ENCODE data around the gene SLC30A5.
"Not testable (repeated sequence)": the region's sequence is repeated elsewhere in the genome, so short reads cannot be mapped to it uniquely, and the experiment has no call there.

SLC30A5 gene

DNA sequence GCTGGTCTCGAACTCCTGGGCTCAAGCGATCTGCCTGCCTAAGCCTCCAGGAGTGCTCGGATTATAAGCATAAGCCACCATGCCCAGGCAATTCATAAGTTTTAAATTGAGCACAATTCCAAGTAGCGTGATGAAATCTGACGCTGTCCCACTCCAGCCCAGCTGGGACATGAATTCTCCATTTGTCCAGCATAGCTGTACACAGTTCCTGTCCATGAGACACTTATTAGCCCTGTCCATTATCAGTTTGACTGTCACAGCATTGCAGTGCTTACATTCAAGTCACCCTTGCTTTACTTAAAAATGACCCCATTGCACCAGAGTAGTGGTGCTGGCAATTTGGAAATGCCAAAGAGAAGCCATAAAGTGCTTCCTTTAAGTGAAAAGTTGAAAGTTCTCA lies 7.6 kb upstream of the SLC30A5 start:
- ATAC-seq = no peak
- no peak overlapping the region for H3K27ac Mint-ChIP-seq
- H3K4me1 Mint-ChIP-seq = peaks cover 11% of the 10 kb centered on the region

DNA sequence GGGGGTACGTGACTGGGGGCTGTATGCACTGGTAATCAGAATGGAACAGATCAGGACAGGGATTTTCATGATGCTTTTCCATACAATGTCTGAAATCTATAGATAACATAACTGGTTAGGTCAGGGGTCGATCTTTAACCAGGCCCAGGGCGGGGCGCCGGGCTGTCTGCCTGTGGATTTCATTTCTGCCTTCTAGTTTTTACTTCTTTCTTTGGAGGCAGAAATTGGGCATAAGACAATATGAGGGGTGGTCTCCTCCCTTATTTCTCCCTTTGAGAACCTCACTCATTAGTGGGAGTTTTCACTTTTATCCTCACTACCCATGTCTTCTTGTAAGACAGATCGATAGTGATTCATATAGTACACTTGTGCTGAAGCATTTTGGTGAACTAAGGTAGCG lies 5.8 kb upstream of the SLC30A5 start:
- not testable (repeated sequence) for H3K4me3 Mint-ChIP-seq, ATAC-seq, H3K9me3 Mint-ChIP-seq, H3K27me3 Mint-ChIP-seq, H3K36me3 Mint-ChIP-seq, H3K27ac Mint-ChIP-seq
- H3K4me1 Mint-ChIP-seq = peaks cover 11% of the 10 kb centered on the region

More for the DNA sequence above, 7.6 kb upstream of the SLC30A5 start:
- H3K9me3 Mint-ChIP-seq = no peaks in the 10 kb centered on the region
- H3K4me3 Mint-ChIP-seq = no peak overlapping the region
- no peaks in the 10 kb centered on the region for H3K27me3 Mint-ChIP-seq
- H3K36me3 Mint-ChIP-seq = no peaks in the 10 kb centered on the region

DNA sequence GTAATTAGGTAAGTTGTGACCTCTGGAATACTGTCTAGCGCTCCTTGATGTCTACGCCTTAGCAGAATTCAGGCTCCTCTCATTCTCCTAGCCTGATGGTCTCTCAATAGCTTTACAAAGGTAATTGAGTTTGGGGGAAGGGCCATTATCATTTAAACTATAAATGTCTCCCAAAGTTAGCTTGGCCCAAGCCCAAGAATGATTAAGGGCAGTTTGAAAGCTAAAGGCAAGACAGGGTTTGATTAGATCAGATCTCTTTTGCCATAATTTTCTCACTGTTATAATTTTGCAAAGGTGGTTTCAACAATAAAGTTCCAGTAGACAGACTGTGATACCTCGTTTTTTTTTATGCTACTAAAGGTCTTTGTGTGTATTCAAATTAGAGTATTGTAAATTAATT lies 3.7 kb upstream of the SLC30A5 start:
- no peak overlapping the region for H3K4me3 Mint-ChIP-seq
- H3K9me3 Mint-ChIP-seq = no peaks in the 10 kb centered on the region
- ATAC-seq = no peak
- H3K4me1 Mint-ChIP-seq = peaks cover 2% of the 10 kb centered on the region
- H3K27ac Mint-ChIP-seq = no peak overlapping the region
- H3K36me3 Mint-ChIP-seq = no peaks in the 10 kb centered on the region
- H3K27me3 Mint-ChIP-seq = no peaks in the 10 kb centered on the region

DNA sequence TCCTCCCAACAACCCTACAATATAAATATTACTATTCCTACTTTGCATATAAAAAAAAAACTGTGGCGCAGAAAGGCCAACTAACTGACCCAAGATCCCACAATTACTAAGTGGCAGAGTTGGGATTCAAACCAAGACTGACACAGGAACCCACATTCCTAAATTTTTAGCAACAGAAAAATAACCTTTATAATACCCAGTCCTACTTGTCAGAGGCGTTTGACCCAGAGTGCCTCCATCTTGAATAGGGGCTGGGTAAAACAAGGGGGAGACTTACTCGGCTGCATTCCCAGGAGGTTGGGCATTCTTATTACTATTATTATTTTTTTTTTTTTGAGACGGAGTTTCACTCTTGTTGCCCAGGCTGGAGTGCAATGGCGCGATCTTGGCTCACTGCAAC lies 2.0 kb upstream of the SLC30A5 start:
- Mint-ChIP-seq H3K9me3 (no peaks in the 10 kb centered on the region), H3K36me3 (peaks cover 6% of the 10 kb centered on the region), H3K4me3 (no peak overlapping the region), H3K27ac (no peak overlapping the region), H3K4me1 (peaks cover 17% of the 10 kb centered on the region), H3K27me3 (no peaks in the 10 kb centered on the region)
- ATAC-seq = no peak

DNA sequence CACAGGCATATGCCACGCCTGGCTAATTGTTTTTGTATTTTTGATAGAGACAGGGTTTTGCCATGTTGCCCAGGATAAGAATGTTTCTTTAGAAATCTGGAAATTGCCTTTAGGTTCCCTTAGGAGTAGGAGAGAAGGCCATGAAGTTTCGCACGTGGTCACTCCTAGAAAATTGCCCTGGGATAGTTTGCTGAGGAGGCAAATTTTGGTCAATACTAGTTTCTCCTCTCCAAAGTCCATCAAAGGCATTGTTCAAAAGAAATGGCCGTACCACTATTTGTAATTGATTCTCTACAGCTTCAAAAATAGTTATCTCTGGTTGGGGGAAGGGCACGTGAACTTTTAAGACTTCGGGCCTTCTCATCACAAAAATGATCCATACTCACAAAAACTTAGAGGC lies 845 bp upstream of the SLC30A5 start:
- H3K9me3 Mint-ChIP-seq = no peaks in the 10 kb centered on the region
- peak overlapping the region; percentile 88 for H3K27ac Mint-ChIP-seq
- no peak for ATAC-seq
- H3K27me3 Mint-ChIP-seq = no peaks in the 10 kb centered on the region
- H3K4me1 Mint-ChIP-seq = peaks cover 29% of the 10 kb centered on the region
- no peak overlapping the region for H3K4me3 Mint-ChIP-seq
- peaks cover 17% of the 10 kb centered on the region for H3K36me3 Mint-ChIP-seq

DNA sequence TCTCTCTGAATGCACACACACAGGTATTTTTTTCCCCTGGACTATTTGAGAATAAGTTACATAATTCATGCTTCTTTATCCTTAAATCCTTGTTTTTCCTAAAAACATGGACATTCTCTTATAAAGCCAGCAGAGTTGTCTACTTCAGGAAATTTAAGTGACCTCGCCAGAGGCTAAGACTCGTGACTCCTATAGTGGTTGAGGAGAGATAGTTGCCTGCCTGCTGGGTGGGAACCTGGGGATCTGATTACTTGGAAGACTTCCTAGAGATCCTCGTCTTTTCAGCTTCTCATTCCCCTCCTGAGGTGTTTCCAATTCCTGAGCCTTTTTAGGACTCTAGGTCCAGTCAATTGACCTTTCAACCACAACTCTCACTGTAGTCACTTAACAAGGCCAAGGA lies 5.5 kb downstream of the SLC30A5 start:
- H3K27me3 Mint-ChIP-seq = no peaks in the 10 kb centered on the region
- H3K9me3 Mint-ChIP-seq = no peaks in the 10 kb centered on the region
- H3K4me3 Mint-ChIP-seq = no peak overlapping the region
- peaks cover 39% of the 10 kb centered on the region for H3K4me1 Mint-ChIP-seq
- no peak for ATAC-seq
- H3K27ac Mint-ChIP-seq = no peak overlapping the region
- peaks cover 28% of the 10 kb centered on the region for H3K36me3 Mint-ChIP-seq

DNA sequence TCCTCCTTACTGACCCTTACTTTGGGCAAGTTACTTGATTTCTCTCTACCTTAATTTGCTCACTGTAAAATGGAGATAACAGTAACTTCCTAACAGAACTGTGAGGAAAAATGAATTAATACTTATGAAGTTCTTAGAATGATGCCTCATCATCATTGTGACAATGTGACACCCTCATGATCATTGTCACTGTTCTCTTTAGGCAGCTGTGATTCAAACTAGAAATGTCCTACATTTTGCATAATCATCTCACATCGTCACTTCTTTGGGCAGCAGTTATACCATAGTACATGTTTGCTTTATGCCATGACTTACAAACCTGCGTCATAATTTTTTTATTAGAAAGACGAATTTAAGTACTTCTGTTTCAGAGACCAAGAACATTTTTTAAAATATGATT lies 9.7 kb downstream of the SLC30A5 start:
- H3K27ac Mint-ChIP-seq = no peak overlapping the region
- peaks cover 11% of the 10 kb centered on the region for H3K36me3 Mint-ChIP-seq

DNA sequence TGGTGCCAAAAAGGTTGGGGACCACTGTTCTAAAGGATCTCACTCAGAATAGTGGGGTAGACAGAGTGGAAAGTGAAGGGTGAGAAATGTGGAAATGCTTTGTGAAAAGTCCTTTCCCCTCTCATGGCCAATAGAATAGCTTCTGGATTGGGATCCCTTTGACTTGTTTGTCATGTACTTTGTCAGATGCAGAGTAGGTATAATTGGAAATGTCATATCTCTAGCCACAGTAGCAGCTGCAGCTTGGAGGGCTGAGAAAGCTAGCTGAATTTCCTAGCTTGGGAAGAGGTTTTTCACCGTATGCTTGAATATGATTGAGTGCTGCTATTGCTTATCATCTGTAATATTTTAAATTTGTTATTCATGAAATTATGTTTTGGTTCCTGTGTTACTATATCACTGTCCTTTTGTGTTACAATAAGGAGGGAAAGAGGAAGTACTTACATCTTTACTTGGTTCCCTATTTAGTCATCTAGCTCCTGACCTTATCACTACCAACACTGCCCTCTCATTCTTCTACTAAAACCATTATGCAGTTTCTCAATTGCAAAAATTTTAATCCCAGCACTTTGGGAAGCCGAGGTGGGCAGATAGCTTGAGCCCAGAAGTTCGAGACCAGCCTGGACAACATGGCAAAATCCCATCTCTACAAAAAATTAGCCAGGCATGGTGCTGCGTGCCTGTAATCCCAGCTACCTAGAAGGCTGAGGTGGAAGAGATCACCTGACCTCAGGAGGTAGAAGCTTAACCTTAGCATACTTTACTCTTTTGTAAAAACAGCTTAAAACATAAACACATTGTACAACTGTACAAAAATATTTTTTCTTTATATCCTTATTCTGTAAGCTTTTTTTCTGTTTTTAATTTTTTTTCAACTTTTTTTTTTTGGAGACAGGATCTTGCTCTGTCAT lies 12.4 kb downstream of the SLC30A5 start:
- Mint-ChIP-seq H3K4me3 (no peak overlapping the region), H3K27me3 (no peaks in the 10 kb centered on the region), H3K9me3 (no peaks in the 10 kb centered on the region), H3K36me3 (peaks cover 24% of the 10 kb centered on the region), H3K4me1 (peaks cover 15% of the 10 kb centered on the region), H3K27ac (peak overlapping the region; percentile 84)
- ATAC-seq = peak; percentile 99

More for the DNA sequence above, 9.7 kb downstream of the SLC30A5 start:
- no peaks in the 10 kb centered on the region for H3K9me3 Mint-ChIP-seq
- peaks cover 23% of the 10 kb centered on the region for H3K4me1 Mint-ChIP-seq
- no peak overlapping the region for H3K4me3 Mint-ChIP-seq
- no peaks in the 10 kb centered on the region for H3K27me3 Mint-ChIP-seq
- ATAC-seq = no peak

DNA sequence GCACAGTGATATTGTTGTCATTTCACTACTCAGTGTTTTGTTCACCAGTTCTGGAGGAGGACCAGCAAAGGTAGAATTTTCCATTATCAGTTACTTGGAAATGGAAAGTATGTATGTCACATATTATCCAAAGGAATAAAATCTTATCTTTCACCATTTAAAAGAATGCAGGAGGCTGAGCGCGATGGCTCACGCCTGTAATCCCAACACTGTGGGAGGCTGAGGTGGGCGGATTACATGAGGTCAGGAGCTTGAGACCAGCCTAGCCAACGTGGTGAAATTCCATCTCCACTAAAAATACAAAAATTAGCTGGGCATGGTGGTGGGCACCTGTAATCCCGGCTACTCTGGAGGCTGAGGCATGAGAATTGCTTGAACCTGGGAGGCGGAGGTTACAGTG lies 14.6 kb downstream of the SLC30A5 start:
- not testable (repeated sequence) for H3K4me3 Mint-ChIP-seq, H3K27me3 Mint-ChIP-seq, ATAC-seq, H3K9me3 Mint-ChIP-seq, H3K27ac Mint-ChIP-seq
- peaks cover 20% of the 10 kb centered on the region for H3K36me3 Mint-ChIP-seq
- peaks cover 15% of the 10 kb centered on the region for H3K4me1 Mint-ChIP-seq

DNA sequence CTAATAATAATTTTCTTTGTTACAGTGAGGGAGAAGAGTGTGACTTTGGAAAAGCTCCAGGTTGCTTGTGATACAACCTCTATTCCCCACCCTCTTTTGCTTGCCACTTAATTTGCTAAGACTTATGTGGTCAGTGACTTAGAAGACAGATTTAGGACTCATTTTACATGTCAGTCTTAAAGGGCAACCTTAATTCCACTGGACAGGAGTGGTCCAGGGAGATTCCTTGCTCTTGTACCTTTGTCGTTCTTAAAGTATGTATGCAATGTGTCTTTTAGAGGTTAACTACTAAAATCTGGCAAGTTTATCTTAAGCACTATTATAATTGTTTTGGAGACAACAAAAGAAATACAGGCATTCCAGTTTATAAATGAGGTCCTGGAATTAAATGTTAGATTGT lies 20.0 kb downstream of the SLC30A5 start:
- Mint-ChIP-seq H3K4me1 (no peaks in the 10 kb centered on the region), H3K36me3 (peaks cover 30% of the 10 kb centered on the region), H3K9me3 (no peaks in the 10 kb centered on the region), H3K27ac (no peak overlapping the region), H3K27me3 (no peaks in the 10 kb centered on the region), H3K4me3 (no peak overlapping the region)
- ATAC-seq = no peak

DNA sequence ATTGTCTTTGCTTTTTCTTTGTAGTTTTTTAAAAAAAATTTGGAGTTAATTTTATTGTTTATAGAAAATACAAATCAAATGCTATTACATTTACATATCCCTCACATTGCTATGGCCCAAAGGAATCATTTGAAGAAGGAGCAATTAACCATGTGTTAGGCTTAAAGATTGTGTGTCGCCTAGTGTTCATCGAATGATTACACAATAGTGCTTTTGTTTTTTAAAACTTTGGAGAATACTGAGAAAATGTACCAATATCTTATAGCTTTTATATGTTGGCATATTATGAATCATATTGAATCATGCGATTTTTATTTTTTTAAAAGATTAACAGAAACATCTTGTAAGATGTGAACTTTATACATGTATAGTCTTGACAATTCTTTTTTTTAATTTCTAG lies 21.7 kb downstream of the SLC30A5 start:
- Mint-ChIP-seq H3K27me3 (no peaks in the 10 kb centered on the region), H3K36me3 (peaks cover 21% of the 10 kb centered on the region), H3K27ac (no peak overlapping the region), H3K4me3 (no peak overlapping the region), H3K9me3 (no peaks in the 10 kb centered on the region), H3K4me1 (no peaks in the 10 kb centered on the region)
- ATAC-seq = no peak

DNA sequence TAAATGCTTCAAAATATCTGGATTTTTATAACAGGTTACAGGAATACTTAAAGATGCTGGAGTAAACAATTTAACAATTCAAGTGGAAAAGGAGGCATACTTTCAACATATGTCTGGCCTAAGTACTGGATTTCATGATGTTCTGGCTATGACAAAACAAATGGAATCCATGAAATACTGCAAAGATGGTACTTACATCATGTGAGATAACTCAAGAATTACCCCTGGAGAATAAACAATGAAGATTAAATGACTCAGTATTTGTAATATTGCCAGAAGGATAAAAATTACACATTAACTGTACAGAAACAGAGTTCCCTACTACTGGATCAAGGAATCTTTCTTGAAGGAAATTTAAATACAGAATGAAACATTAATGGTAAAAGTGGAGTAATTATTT lies 35.6 kb downstream of the SLC30A5 start:
- Mint-ChIP-seq H3K27ac (no peak overlapping the region), H3K4me3 (no peak overlapping the region), H3K4me1 (no peaks in the 10 kb centered on the region), H3K27me3 (no peaks in the 10 kb centered on the region), H3K36me3 (peaks cover 49% of the 10 kb centered on the region), H3K9me3 (no peaks in the 10 kb centered on the region)
- ATAC-seq = no peak

DNA sequence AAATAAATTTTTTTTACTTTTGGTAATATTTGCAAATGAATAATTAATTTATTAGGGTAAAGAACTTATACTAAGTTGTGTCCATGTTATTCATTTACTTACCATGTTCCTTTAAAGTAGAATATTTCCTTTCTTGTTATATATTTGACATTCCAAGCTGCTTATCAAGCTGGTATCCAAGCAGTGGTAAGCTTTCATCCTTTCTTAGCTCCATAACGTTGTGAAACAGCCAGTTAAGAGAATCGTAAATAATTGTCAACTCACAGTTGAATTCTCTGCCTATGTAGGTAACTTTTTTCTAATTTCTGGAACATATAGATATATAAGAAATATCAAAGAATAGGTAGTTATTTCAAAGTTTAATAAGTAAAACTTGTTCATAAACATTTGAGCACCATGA lies 36.4 kb downstream of the SLC30A5 start:
- H3K4me1 Mint-ChIP-seq = peaks cover 3% of the 10 kb centered on the region
- no peaks in the 10 kb centered on the region for H3K27me3 Mint-ChIP-seq
- H3K27ac Mint-ChIP-seq = no peak overlapping the region
- peaks cover 45% of the 10 kb centered on the region for H3K36me3 Mint-ChIP-seq
- ATAC-seq = no peak
- no peak overlapping the region for H3K4me3 Mint-ChIP-seq
- H3K9me3 Mint-ChIP-seq = no peaks in the 10 kb centered on the region

DNA sequence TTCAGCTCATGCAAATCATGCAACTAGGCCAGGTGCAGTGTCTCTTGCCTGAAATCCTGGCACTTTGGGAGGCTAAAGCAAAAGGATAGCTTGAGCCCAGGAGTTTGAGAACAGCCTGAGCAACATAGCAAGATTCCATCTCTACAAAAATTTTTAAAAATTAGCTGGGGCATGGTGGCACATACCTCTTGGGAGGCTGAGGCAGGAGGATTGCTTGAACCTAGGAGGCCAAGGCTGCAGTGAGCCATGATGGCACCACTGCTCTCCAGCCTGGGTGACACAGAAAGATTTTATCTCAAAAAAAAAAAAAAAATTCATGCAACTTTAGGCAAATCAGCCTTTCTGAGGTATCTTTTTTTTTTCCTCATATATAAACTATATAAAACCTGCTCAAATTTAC lies 37.5 kb downstream of the SLC30A5 start:
- no peaks in the 10 kb centered on the region for H3K9me3 Mint-ChIP-seq
- peaks cover 14% of the 10 kb centered on the region for H3K4me1 Mint-ChIP-seq
- H3K4me3 Mint-ChIP-seq = no peak overlapping the region
- H3K27ac Mint-ChIP-seq = no peak overlapping the region
- ATAC-seq = no peak
- peaks cover 39% of the 10 kb centered on the region for H3K36me3 Mint-ChIP-seq
- no peaks in the 10 kb centered on the region for H3K27me3 Mint-ChIP-seq

DNA sequence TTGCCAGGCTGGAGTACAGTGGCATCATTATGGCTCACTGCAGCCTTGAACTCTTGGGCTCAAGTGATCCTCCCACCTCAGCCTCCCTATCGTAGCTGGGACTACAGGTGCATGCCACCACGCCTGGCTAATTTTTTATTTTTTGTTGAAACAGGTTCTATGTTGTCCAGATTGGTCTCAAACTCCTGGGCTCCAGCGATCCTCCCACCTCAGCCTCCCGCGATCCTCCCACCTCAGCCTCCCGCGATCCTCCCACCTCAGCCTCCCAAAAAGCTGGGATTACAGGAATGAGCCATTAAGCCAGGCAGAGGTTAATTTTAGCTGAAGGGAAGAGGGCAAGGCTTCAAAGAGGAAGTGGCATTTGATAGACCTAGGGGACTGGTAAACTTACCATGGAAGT lies 40.3 kb downstream of the SLC30A5 start:
- Mint-ChIP-seq H3K36me3 (peaks cover 18% of the 10 kb centered on the region), H3K4me3 (no peak overlapping the region), H3K4me1 (peaks cover 15% of the 10 kb centered on the region), H3K9me3 (peaks cover 3% of the 10 kb centered on the region), H3K27ac (peak overlapping the region; percentile 88), H3K27me3 (no peaks in the 10 kb centered on the region)
- no peak for ATAC-seq

DNA sequence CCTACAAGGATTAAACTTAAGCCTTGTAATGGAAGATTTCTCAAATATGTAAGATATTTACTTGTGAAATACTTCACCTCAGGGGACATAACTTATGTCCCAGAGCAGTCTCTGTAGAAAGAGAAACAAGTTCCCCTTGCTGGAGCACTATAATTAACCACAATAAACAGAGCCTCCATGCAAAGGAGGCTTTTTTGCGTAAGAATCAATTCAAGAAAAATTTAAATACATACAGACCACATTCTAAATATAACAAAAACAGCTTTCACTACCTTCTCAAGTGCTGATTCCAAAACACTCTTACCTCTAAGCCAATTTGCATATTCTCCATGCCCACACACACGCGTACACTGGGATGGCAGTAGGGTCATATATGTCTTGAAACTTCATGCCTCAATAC lies 42.5 kb downstream of the SLC30A5 start:
- peak overlapping the region; percentile 88 for H3K27ac Mint-ChIP-seq
- peaks cover 20% of the 10 kb centered on the region for H3K36me3 Mint-ChIP-seq
- H3K4me3 Mint-ChIP-seq = peak overlapping the region; percentile 46

More for the DNA sequence above, 42.5 kb downstream of the SLC30A5 start:
- ATAC-seq = peak; percentile 95
- Mint-ChIP-seq H3K4me1 (peaks cover 20% of the 10 kb centered on the region), H3K9me3 (peaks cover 6% of the 10 kb centered on the region), H3K27me3 (no peaks in the 10 kb centered on the region)

Measured in stimulated activated memory B cell treated with anti-CD40 and anti-IgM and Interleukin-4, amounts not matched to agents 10 μg/mL and 1 μg/mL and 100 μg/mL, for 72 hours (primary cell).